Measurements from ENCODE around the gene MCEE. TPM values are rescaled to one million over a fixed set of nuclear protein-coding genes. Genes with fewer than 3 reads are reported as not detected.

The MCEE gene
- total and polyA plus RNA-seq, 4 donors = 16.4 to 32.3 (median 21.6) TPM

- ATAC-seq (ENCODE audit: insufficient read depth, low FRiP score) (no peak), DNase-seq (peak in 1 of 3 donors; percentile 13)
- 34 to 54% methylated on average over 7 of the region's 7 CpGs for WGBS, 2 donors
- Histone ChIP-seq H3K4me3 (no peak overlapping the region), H3K36me3 (ENCODE audit: control insufficient read depth in 4 of 4, insufficient read depth in 4 of 4, low read length in 4 of 4) (peaks cover 0 to 4% (median 0%) of the 10 kb centered on the region in 4 donors), H3K27ac (ENCODE audit: low read depth in 1 of 2, low read length in 1 of 2) (peak overlapping the region in 1 of 2 donors; percentile 44), H3K9me3 (ENCODE audit: control insufficient read depth in 4 of 4, insufficient read depth in 3 of 4, low read length in 3 of 4) (no peaks in the 10 kb centered on the region), H3K4me1 (ENCODE audit: control insufficient read depth in 5 of 5, insufficient read depth in 5 of 5, low read length in 5 of 5) (peaks cover 0 to 14% (median 5%) of the 10 kb centered on the region in 5 donors), H3K9ac (ENCODE audit: insufficient read depth in 1 of 2, low read length in 2 of 2) (no peak overlapping the region), H3K27me3 (ENCODE audit: control insufficient read depth in 3 of 3, insufficient read depth in 3 of 3, low read length in 2 of 3) (peaks cover 0 to 3% (median 0%) of the 10 kb centered on the region in 3 donors)
- TF ChIP-seq CTCF (IDR thresholded peaks at IDR 0.05; ENCODE audit: control extremely low read depth, extremely low read depth) = no peak
These were observed 65.0 kb downstream of the MCEE start for GRCh38 chr2:71064754-71065621.

GRCh38 chr2:71064110-71064611 is 65.9 kb downstream of the MCEE start:
- H3K36me3 ChIP-seq (ENCODE audit: control insufficient read depth in 4 of 4, insufficient read depth in 4 of 4, low read length in 4 of 4) = peaks cover 0 to 4% (median 0%) of the 10 kb centered on the region in 4 donors
- no peak overlapping the region for H3K9ac ChIP-seq (ENCODE audit: insufficient read depth in 1 of 2, low read length in 2 of 2)
- H3K27ac ChIP-seq (ENCODE audit: low read depth in 1 of 2, low read length in 1 of 2) = peak overlapping the region in 1 of 2 donors; percentile 44
- TF ChIP-seq CTCF (IDR thresholded peaks at IDR 0.05; ENCODE audit: control extremely low read depth, extremely low read depth) = no peak
- DNase-seq = no peak
- peaks cover 0 to 4% (median 0%) of the 10 kb centered on the region in 3 donors for H3K27me3 ChIP-seq (ENCODE audit: control insufficient read depth in 3 of 3, insufficient read depth in 3 of 3, low read length in 2 of 3)
- peaks cover 0 to 6% (median under 1%) of the 10 kb centered on the region in 5 donors for H3K4me1 ChIP-seq (ENCODE audit: control insufficient read depth in 5 of 5, insufficient read depth in 5 of 5, low read length in 5 of 5)
- WGBS, 2 donors = 51 to 55% methylated on average over 9 of the region's 9 CpGs
- no peaks in the 10 kb centered on the region for H3K9me3 ChIP-seq (ENCODE audit: control insufficient read depth in 4 of 4, insufficient read depth in 3 of 4, low read length in 3 of 4)
- H3K4me3 ChIP-seq = no peak overlapping the region
- no peak for ATAC-seq (ENCODE audit: insufficient read depth, low FRiP score)

GRCh38 chr2:71063216-71063615 is 66.8 kb downstream of the MCEE start:
- no peak for ATAC-seq (ENCODE audit: insufficient read depth, low FRiP score)
- 55 to 63% methylated on average over 1 of the region's 1 CpG for WGBS, 2 donors
- Histone ChIP-seq H3K9me3 (ENCODE audit: control insufficient read depth in 4 of 4, insufficient read depth in 3 of 4, low read length in 3 of 4) (no peaks in the 10 kb centered on the region), H3K9ac (ENCODE audit: insufficient read depth in 1 of 2, low read length in 2 of 2) (no peak overlapping the region), H3K4me3 (no peak overlapping the region), H3K27me3 (ENCODE audit: control insufficient read depth in 3 of 3, insufficient read depth in 3 of 3, low read length in 2 of 3) (peaks cover 0 to 4% (median 0%) of the 10 kb centered on the region in 3 donors), H3K4me1 (ENCODE audit: control insufficient read depth in 5 of 5, insufficient read depth in 5 of 5, low read length in 5 of 5) (peaks cover 0 to 5% (median 0%) of the 10 kb centered on the region in 5 donors), H3K36me3 (ENCODE audit: control insufficient read depth in 4 of 4, insufficient read depth in 4 of 4, low read length in 4 of 4) (peaks cover 0 to 3% (median 0%) of the 10 kb centered on the region in 4 donors), H3K27ac (ENCODE audit: low read depth in 1 of 2, low read length in 1 of 2) (no peak overlapping the region)
- no peak for DNase-seq
- TF ChIP-seq CTCF (IDR thresholded peaks at IDR 0.05; ENCODE audit: control extremely low read depth, extremely low read depth) = no peak
